Measurements from ENCODE around the gene CASKIN1. TPM values are rescaled to one million over a fixed set of nuclear protein-coding genes. Genes with fewer than 3 reads are reported as not detected.
A peak's percentile ranks its signal among the peaks of the same experiment; 100 is the strongest.

CASKIN1 gene
- total and polyA plus RNA-seq, 5 donors from 2014 or later = not detected

GRCh38 chr16:2184962-2185361 lies 11.4 kb downstream of the CASKIN1 start:
- ATAC-seq (ENCODE audit: low read depth in 2 of 2) = peak in 1 of 2 donors; percentile 13
- H3K4me3 ChIP-seq (ENCODE audit: low read depth, low read length) = no peak overlapping the region
- Mint-ChIP-seq H3K27me3 (no peaks in the 10 kb centered on the region), H3K27ac (no peak overlapping the region), H3K36me3 (no peaks in the 10 kb centered on the region), H3K9me3 (no peaks in the 10 kb centered on the region), H3K4me1 (no peaks in the 10 kb centered on the region), H3K4me3 (no peak overlapping the region)
- no peaks in the 10 kb centered on the region for H3K36me3 ChIP-seq (ENCODE audit: control insufficient read depth, insufficient read depth, low read length)
- H3K27me3 ChIP-seq (ENCODE audit: control insufficient read depth, insufficient read depth, low read length) = no peaks in the 10 kb centered on the region
- no peaks in the 10 kb centered on the region for H3K9me3 ChIP-seq (ENCODE audit: control insufficient read depth in 2 of 2, low read length in 2 of 2)
- no peaks in the 10 kb centered on the region for H3K4me1 ChIP-seq (ENCODE audit: control insufficient read depth, insufficient read depth, low read length, poor library complexity, severe bottlenecking)
- H3K27ac ChIP-seq (ENCODE audit: insufficient read depth, low read length, poor library complexity, severe bottlenecking) = no peak overlapping the region
- DNase-seq = no peak

- ATAC-seq (ENCODE audit: low read depth in 2 of 2) (no peak), DNase-seq (no peak)
- no peak overlapping the region for H3K27ac ChIP-seq (ENCODE audit: insufficient read depth, low read length, poor library complexity, severe bottlenecking)
- no peaks in the 10 kb centered on the region for H3K9me3 ChIP-seq (ENCODE audit: control insufficient read depth in 2 of 2, low read length in 2 of 2)
- H3K4me1 ChIP-seq (ENCODE audit: control insufficient read depth, insufficient read depth, low read length, poor library complexity, severe bottlenecking) = no peaks in the 10 kb centered on the region
- no peaks in the 10 kb centered on the region for H3K9me3 Mint-ChIP-seq
- H3K4me1 Mint-ChIP-seq = no peaks in the 10 kb centered on the region
- H3K36me3 ChIP-seq (ENCODE audit: control insufficient read depth, insufficient read depth, low read length) = no peaks in the 10 kb centered on the region
- no peak overlapping the region for H3K27ac Mint-ChIP-seq
- no peak overlapping the region for H3K4me3 ChIP-seq (ENCODE audit: low read depth, low read length)
- no peaks in the 10 kb centered on the region for H3K27me3 ChIP-seq (ENCODE audit: control insufficient read depth, insufficient read depth, low read length)
- no peak overlapping the region for H3K4me3 Mint-ChIP-seq
- no peaks in the 10 kb centered on the region for H3K36me3 Mint-ChIP-seq
- H3K27me3 Mint-ChIP-seq = no peaks in the 10 kb centered on the region
These were observed 12.1 kb downstream of the CASKIN1 start for GRCh38 chr16:2184346-2184745.

DNA sequence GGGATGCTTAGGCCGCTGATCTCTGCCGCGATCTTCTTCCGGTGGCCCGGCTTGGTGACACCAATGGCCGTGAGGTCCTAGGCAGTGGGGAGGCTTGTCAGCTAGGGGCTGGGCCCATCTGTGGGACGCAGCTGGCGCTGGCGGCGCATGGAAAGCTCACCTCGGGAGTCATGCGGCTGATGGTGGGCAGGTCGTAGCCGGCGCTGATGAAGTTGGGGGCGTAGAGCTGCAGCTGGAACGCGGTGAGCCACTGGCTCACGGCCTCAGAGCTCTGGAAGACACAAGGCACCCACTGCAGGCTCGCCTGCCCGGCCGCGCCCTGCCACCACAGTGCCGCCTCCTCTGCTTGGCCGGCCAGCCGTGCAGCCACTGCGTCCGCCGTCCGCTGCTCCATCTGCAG lies 12.7 kb downstream of the CASKIN1 start:
- H3K9me3 ChIP-seq (ENCODE audit: control insufficient read depth in 2 of 2, low read length in 2 of 2) = no peaks in the 10 kb centered on the region
- no peaks in the 10 kb centered on the region for H3K36me3 Mint-ChIP-seq
- no peaks in the 10 kb centered on the region for H3K4me1 ChIP-seq (ENCODE audit: control insufficient read depth, insufficient read depth, low read length, poor library complexity, severe bottlenecking)
- H3K27ac Mint-ChIP-seq = no peak overlapping the region
- no peaks in the 10 kb centered on the region for H3K27me3 ChIP-seq (ENCODE audit: control insufficient read depth, insufficient read depth, low read length)
- no peaks in the 10 kb centered on the region for H3K4me1 Mint-ChIP-seq
- H3K4me3 ChIP-seq (ENCODE audit: low read depth, low read length) = no peak overlapping the region
- H3K4me3 Mint-ChIP-seq = no peak overlapping the region
- no peak for ATAC-seq (ENCODE audit: low read depth in 2 of 2)
- no peaks in the 10 kb centered on the region for H3K36me3 ChIP-seq (ENCODE audit: control insufficient read depth, insufficient read depth, low read length)
- DNase-seq = no peak
- no peaks in the 10 kb centered on the region for H3K27me3 Mint-ChIP-seq
- H3K9me3 Mint-ChIP-seq = no peaks in the 10 kb centered on the region
- H3K27ac ChIP-seq (ENCODE audit: insufficient read depth, low read length, poor library complexity, severe bottlenecking) = no peak overlapping the region

- H3K27ac ChIP-seq (ENCODE audit: insufficient read depth, low read length, poor library complexity, severe bottlenecking) = no peak overlapping the region
- H3K4me1 Mint-ChIP-seq = no peaks in the 10 kb centered on the region
- no peak for DNase-seq
- H3K4me3 Mint-ChIP-seq = no peak overlapping the region
- no peaks in the 10 kb centered on the region for H3K27me3 Mint-ChIP-seq
- no peak overlapping the region for H3K27ac Mint-ChIP-seq
- no peaks in the 10 kb centered on the region for H3K36me3 ChIP-seq (ENCODE audit: control insufficient read depth, insufficient read depth, low read length)
- no peaks in the 10 kb centered on the region for H3K36me3 Mint-ChIP-seq
- H3K4me1 ChIP-seq (ENCODE audit: control insufficient read depth, insufficient read depth, low read length, poor library complexity, severe bottlenecking) = no peaks in the 10 kb centered on the region
- H3K4me3 ChIP-seq (ENCODE audit: low read depth, low read length) = no peak overlapping the region
- H3K9me3 ChIP-seq (ENCODE audit: control insufficient read depth in 2 of 2, low read length in 2 of 2) = no peaks in the 10 kb centered on the region
- no peaks in the 10 kb centered on the region for H3K9me3 Mint-ChIP-seq
- H3K27me3 ChIP-seq (ENCODE audit: control insufficient read depth, insufficient read depth, low read length) = no peaks in the 10 kb centered on the region
- no peak for ATAC-seq (ENCODE audit: low read depth in 2 of 2)
These were observed 14.5 kb downstream of the CASKIN1 start for GRCh38 chr16:2181952-2182351.

DNA sequence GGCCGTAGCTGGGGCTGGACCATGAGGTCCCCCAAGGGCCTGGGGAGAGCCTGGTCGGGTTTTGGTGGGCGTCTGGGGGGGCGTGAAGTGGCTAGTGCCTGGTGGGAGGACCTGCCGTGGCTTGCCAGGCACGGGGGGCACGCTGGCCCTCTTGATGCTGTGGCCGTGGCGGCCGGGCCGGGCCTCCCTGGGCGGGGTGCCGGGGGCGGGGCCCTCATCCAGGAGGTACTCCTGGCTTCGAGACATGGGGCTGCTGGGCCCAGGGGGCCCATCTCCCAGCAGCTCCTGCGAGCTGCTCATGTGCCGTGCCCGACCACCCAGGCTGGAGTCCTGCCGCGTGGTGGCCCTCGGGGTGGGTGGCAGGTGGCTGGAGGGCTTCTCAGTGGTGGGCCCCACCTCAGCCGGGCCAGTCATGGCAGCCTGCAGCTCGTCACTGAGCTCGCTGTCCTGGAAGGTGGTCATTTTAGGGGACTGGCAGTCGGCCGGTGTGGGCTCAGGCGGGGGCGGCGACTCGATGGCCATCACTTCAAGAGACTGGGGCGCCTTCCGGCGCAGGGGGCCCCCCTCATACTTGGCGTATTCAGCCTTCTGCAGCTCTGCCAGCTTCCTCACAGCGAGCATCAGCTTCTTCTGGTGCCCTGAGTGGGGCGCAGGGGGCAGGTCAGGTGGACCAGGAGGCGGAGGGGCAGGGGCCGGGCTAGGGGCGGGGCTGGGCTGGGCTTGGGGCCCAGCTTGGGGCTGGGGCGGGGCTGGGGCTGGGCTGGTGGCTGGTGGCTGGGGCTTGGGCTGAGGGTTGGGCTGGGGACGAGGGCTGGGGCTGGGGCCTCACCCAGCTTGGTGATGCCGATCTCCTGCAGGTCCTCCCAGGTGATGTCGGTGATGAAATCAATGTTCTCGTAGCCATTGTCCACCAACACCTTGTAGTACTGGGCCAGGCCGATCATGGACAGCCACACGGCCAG lies 15.2 kb downstream of the CASKIN1 start:
- Histone ChIP-seq H3K4me3 (ENCODE audit: low read depth, low read length) (no peak overlapping the region), H3K9me3 (ENCODE audit: control insufficient read depth in 2 of 2, low read length in 2 of 2) (no peaks in the 10 kb centered on the region), H3K36me3 (ENCODE audit: control insufficient read depth, insufficient read depth, low read length) (peaks cover 2% of the 10 kb centered on the region), H3K27ac (ENCODE audit: insufficient read depth, low read length, poor library complexity, severe bottlenecking) (no peak overlapping the region), H3K4me1 (ENCODE audit: control insufficient read depth, insufficient read depth, low read length, poor library complexity, severe bottlenecking) (no peaks in the 10 kb centered on the region), H3K27me3 (ENCODE audit: control insufficient read depth, insufficient read depth, low read length) (no peaks in the 10 kb centered on the region)
- ATAC-seq (ENCODE audit: low read depth in 2 of 2) (no peak), DNase-seq (no peak)
- Mint-ChIP-seq H3K27ac (no peak overlapping the region), H3K27me3 (no peaks in the 10 kb centered on the region), H3K36me3 (no peaks in the 10 kb centered on the region), H3K9me3 (no peaks in the 10 kb centered on the region), H3K4me3 (no peak overlapping the region), H3K4me1 (no peaks in the 10 kb centered on the region)

GRCh38 chr16:2180461-2180860 lies 15.9 kb downstream of the CASKIN1 start:
- Mint-ChIP-seq H3K36me3 (peaks cover 3% of the 10 kb centered on the region), H3K4me1 (no peaks in the 10 kb centered on the region), H3K27ac (no peak overlapping the region), H3K27me3 (no peaks in the 10 kb centered on the region), H3K4me3 (no peak overlapping the region), H3K9me3 (no peaks in the 10 kb centered on the region)
- Histone ChIP-seq H3K36me3 (ENCODE audit: control insufficient read depth, insufficient read depth, low read length) (peaks cover 10% of the 10 kb centered on the region), H3K4me1 (ENCODE audit: control insufficient read depth, insufficient read depth, low read length, poor library complexity, severe bottlenecking) (no peaks in the 10 kb centered on the region), H3K9me3 (ENCODE audit: control insufficient read depth in 2 of 2, low read length in 2 of 2) (no peaks in the 10 kb centered on the region), H3K27me3 (ENCODE audit: control insufficient read depth, insufficient read depth, low read length) (no peaks in the 10 kb centered on the region), H3K4me3 (ENCODE audit: low read depth, low read length) (no peak overlapping the region), H3K27ac (ENCODE audit: insufficient read depth, low read length, poor library complexity, severe bottlenecking) (no peak overlapping the region)
- DNase-seq (no peak), ATAC-seq (ENCODE audit: low read depth in 2 of 2) (no peak)

DNA sequence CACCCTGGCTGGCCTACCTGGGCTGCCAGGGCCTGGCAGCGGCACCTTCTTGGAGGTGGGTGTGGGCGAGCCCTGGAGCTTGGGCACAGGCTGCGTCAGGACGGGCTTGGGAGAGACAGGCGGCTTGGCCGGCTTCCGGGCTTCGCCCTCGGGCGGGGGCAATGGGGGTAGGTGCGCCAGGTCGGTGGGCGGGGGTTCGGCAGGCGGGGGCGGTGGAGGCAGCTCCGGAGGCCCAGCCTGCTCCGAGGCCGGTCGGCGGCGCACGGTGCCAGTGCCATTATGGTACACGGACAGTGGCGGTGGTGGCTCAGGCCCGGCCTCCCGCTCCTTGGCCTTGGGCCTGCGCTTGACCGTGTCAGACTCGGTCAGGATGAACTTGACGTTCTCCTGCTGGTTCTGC lies 16.8 kb downstream of the CASKIN1 start:
- Histone ChIP-seq H3K27me3 (ENCODE audit: control insufficient read depth, insufficient read depth, low read length) (no peaks in the 10 kb centered on the region), H3K27ac (ENCODE audit: insufficient read depth, low read length, poor library complexity, severe bottlenecking) (no peak overlapping the region), H3K36me3 (ENCODE audit: control insufficient read depth, insufficient read depth, low read length) (peaks cover 18% of the 10 kb centered on the region), H3K4me1 (ENCODE audit: control insufficient read depth, insufficient read depth, low read length, poor library complexity, severe bottlenecking) (no peaks in the 10 kb centered on the region), H3K9me3 (ENCODE audit: control insufficient read depth in 2 of 2, low read length in 2 of 2) (no peaks in the 10 kb centered on the region), H3K4me3 (ENCODE audit: low read depth, low read length) (no peak overlapping the region)
- Mint-ChIP-seq H3K4me3 (no peak overlapping the region), H3K27ac (no peak overlapping the region), H3K4me1 (no peaks in the 10 kb centered on the region), H3K36me3 (peaks cover 3% of the 10 kb centered on the region), H3K9me3 (no peaks in the 10 kb centered on the region), H3K27me3 (no peaks in the 10 kb centered on the region)
- ATAC-seq (ENCODE audit: low read depth in 2 of 2) (no peak), DNase-seq (no peak)

- Mint-ChIP-seq H3K9me3 (no peaks in the 10 kb centered on the region), H3K4me1 (no peaks in the 10 kb centered on the region), H3K27ac (no peak overlapping the region), H3K27me3 (no peaks in the 10 kb centered on the region), H3K36me3 (peaks cover 5% of the 10 kb centered on the region), H3K4me3 (no peak overlapping the region)
- Histone ChIP-seq H3K4me3 (ENCODE audit: low read depth, low read length) (no peak overlapping the region), H3K36me3 (ENCODE audit: control insufficient read depth, insufficient read depth, low read length) (peaks cover 23% of the 10 kb centered on the region), H3K27me3 (ENCODE audit: control insufficient read depth, insufficient read depth, low read length) (no peaks in the 10 kb centered on the region), H3K4me1 (ENCODE audit: control insufficient read depth, insufficient read depth, low read length, poor library complexity, severe bottlenecking) (no peaks in the 10 kb centered on the region), H3K9me3 (ENCODE audit: control insufficient read depth in 2 of 2, low read length in 2 of 2) (no peaks in the 10 kb centered on the region), H3K27ac (ENCODE audit: insufficient read depth, low read length, poor library complexity, severe bottlenecking) (no peak overlapping the region)
- ATAC-seq (ENCODE audit: low read depth in 2 of 2) = no peak
- no peak for DNase-seq
These were observed 17.3 kb downstream of the CASKIN1 start for GRCh38 chr16:2179107-2179501.

Data from CD4-positive, CD25-positive, alpha-beta regulatory T cell (primary cell).